HepG2 (cell line): ENCODE results near the gene MRPL14. TPM values are rescaled to one million over a fixed set of nuclear protein-coding genes. Genes with fewer than 3 reads are reported as not detected.

ENCODE experiments used
- ARHGAP35 ChIP-seq: sonication (generic); formaldehyde crosslinking; IDR thresholded peaks from 2 replicates; pipeline ENCODE4 v1.9.0; 2022; ENCODE audit warnings: mild to moderate bottlenecking, inconsistent platforms, moderate library complexity, missing genetic modification reagents, borderline replicate concordance
- ELF3 ChIP-seq: IDR thresholded peaks from 2 replicates; pipeline ENCODE4 v1.6.1; 2016; ENCODE audit warnings: missing genetic modification reagents, missing compliant biosample characterization
- GABPB1 ChIP-seq: IDR thresholded peaks from 2 replicates; pipeline ENCODE4 v1.6.1; 2016; ENCODE audit warnings: mild to moderate bottlenecking, missing genetic modification reagents, moderate library complexity, missing compliant biosample characterization
- GPN1 ChIP-seq: sonication (generic); formaldehyde crosslinking; IDR thresholded peaks from 2 replicates; pipeline ENCODE4 v1.5.1; 2020; ENCODE audit warnings: missing genetic modification reagents, borderline replicate concordance
- HNF1B ChIP-seq: sonication (generic); formaldehyde crosslinking; IDR thresholded peaks from 2 replicates; pipeline ENCODE4 v1.5.1; 2020; ENCODE audit warnings: mild to moderate bottlenecking, moderate library complexity, missing genetic modification reagents
- KDM2A ChIP-seq: sonication (generic); formaldehyde crosslinking; IDR thresholded peaks from 2 replicates; pipeline ENCODE4 v1.4.0; 2020; ENCODE audit warnings: low read depth, missing genetic modification reagents, borderline replicate concordance
- KDM4B ChIP-seq: sonication (generic); formaldehyde crosslinking; IDR thresholded peaks from 2 replicates; pipeline ENCODE4 v1.4.0; 2020; ENCODE audit warnings: missing genetic modification reagents
- KLF13 ChIP-seq: sonication (generic); formaldehyde crosslinking; IDR thresholded peaks from 2 replicates; pipeline ENCODE4 v1.4.0; 2020; ENCODE audit warnings: mild to moderate bottlenecking, missing genetic modification reagents
- LCORL ChIP-seq, 2 experiments: fragments of 450-650 bp in 1 of 2; sonication (generic) in 1 of 2; formaldehyde crosslinking in 1 of 2; IDR thresholded peaks; 2 replicates each; pipeline versions ENCODE4 v1.5.0 to v1.6.1; 2017 to 2020; ENCODE audit warnings: antibody characterized with exemption in 1 of 2, missing genetic modification reagents in 1 of 2
- MIER3 ChIP-seq: IDR thresholded peaks from 2 replicates; pipeline ENCODE4 v1.6.1; 2016; ENCODE audit warnings: missing compliant biosample characterization, borderline replicate concordance
- NFE2 ChIP-seq: sonication (generic); formaldehyde crosslinking; IDR thresholded peaks from 2 replicates; pipeline ENCODE4 v1.4.0; 2020; ENCODE audit warnings: missing genetic modification reagents
- PHB2 ChIP-seq: fragments of 450-650 bp; IDR thresholded peaks from 2 replicates; pipeline ENCODE4 v1.6.1; 2018; ENCODE audit not compliant: partially characterized antibody
- PHF20 ChIP-seq: sonication (generic); formaldehyde crosslinking; IDR thresholded peaks from 2 replicates; pipeline ENCODE4 v1.5.0; 2020; ENCODE audit warnings: mild to moderate bottlenecking, missing genetic modification reagents
- POLR2AphosphoS5 ChIP-seq: IDR thresholded peaks from 2 replicates; pipeline ENCODE4 v1.6.1; 2012; ENCODE audit warnings: low read depth, low read length
- PPARG ChIP-seq: conservative IDR thresholded peaks from 2 replicates; pipeline ENCODE4 v1.6.1; 2016; ENCODE audit warnings: missing biosample characterization, missing genetic modification reagents
- RFXAP ChIP-seq: sonication (generic); formaldehyde crosslinking; IDR thresholded peaks from 2 replicates; pipeline ENCODE4 v1.4.0; 2020; ENCODE audit warnings: missing genetic modification reagents, borderline replicate concordance
- TBP ChIP-seq: sonication (generic); formaldehyde crosslinking; IDR thresholded peaks from 2 replicates; pipeline ENCODE4 v1.5.0; 2020; ENCODE audit warnings: missing genetic modification reagents
- THAP8 ChIP-seq: sonication (generic); formaldehyde crosslinking; IDR thresholded peaks from 2 replicates; pipeline ENCODE4 v1.5.1; 2020; ENCODE audit warnings: missing genetic modification reagents, mild to moderate bottlenecking, borderline replicate concordance
- ZBTB7B ChIP-seq: sonication (generic); formaldehyde crosslinking; IDR thresholded peaks from 2 replicates; pipeline ENCODE4 v1.4.0; 2020; ENCODE audit warnings: missing genetic modification reagents
- ZMYM2 ChIP-seq: sonication (generic); formaldehyde crosslinking; IDR thresholded peaks from 2 replicates; pipeline ENCODE4 v1.8.0; 2022; ENCODE audit warnings: mild to moderate bottlenecking, missing genetic modification reagents
- ZNF10 ChIP-seq: sonication (generic); formaldehyde crosslinking; IDR thresholded peaks from 2 replicates; pipeline ENCODE4 v1.4.0; 2020; ENCODE audit warnings: mild to moderate bottlenecking, low read depth, missing genetic modification reagents, borderline replicate concordance
- ZNF329 ChIP-seq: sonication (generic); formaldehyde crosslinking; IDR thresholded peaks from 2 replicates; pipeline ENCODE4 v1.9.0; 2021; ENCODE audit warnings: low read depth, mild to moderate bottlenecking, missing genetic modification reagents
- ZNF33B ChIP-seq: sonication (generic); formaldehyde crosslinking; IDR thresholded peaks from 2 replicates; pipeline ENCODE4 v1.5.1; 2020; ENCODE audit warnings: mild to moderate bottlenecking, missing genetic modification reagents
- ZNF350 ChIP-seq: sonication (generic); formaldehyde crosslinking; IDR thresholded peaks from 2 replicates; pipeline ENCODE4 v1.4.0; 2020; ENCODE audit warnings: mild to moderate bottlenecking, low read depth, missing genetic modification reagents, borderline replicate concordance
- ZNF569 ChIP-seq: sonication (generic); formaldehyde crosslinking; IDR thresholded peaks from 2 replicates; pipeline ENCODE4 v1.5.0; 2020; ENCODE audit warnings: mild to moderate bottlenecking, missing genetic modification reagents, moderate library complexity, borderline replicate concordance
- ZNF605 ChIP-seq: sonication (generic); formaldehyde crosslinking; IDR thresholded peaks from 2 replicates; pipeline ENCODE4 v1.8.0; 2022; ENCODE audit warnings: mild to moderate bottlenecking, missing genetic modification reagents
- ZNF75D ChIP-seq: sonication (generic); formaldehyde crosslinking; IDR thresholded peaks from 2 replicates; pipeline ENCODE4 v1.8.1; 2023; ENCODE audit warnings: missing genetic modification reagents, mild to moderate bottlenecking, borderline replicate concordance
- ZNF772 ChIP-seq: sonication (generic); formaldehyde crosslinking; IDR thresholded peaks from 2 replicates; pipeline ENCODE4 v1.5.0; 2020; ENCODE audit warnings: mild to moderate bottlenecking, missing genetic modification reagents
- ZNF788 ChIP-seq: sonication (generic); formaldehyde crosslinking; IDR thresholded peaks from 2 replicates; pipeline ENCODE4 v1.5.0; 2020; ENCODE audit warnings: mild to moderate bottlenecking, missing genetic modification reagents, borderline replicate concordance
- ZNF850 ChIP-seq: sonication (generic); formaldehyde crosslinking; conservative IDR thresholded peaks from 2 replicates; pipeline ENCODE4 v1.9.0; 2021; ENCODE audit warnings: mild to moderate bottlenecking, missing genetic modification reagents
- polyA plus RNA-seq, 8 experiments: library from polyadenylated mRNA; depleted of rRNA in 3 of 8; stranded (reverse) in 7 of 8; unstranded in 1 of 8; fragments of >200 nt; fragmentation: Illumina TruSeq in 4 of 8; extraction: Trizol in 4 of 8; gene quantifications; 2 replicates each; pipeline versions ENCODE4 v1.2.1 to v1.2.3, GENCODE V29; 2011 to 2016; ENCODE audit warnings: low read depth in 4 of 8, missing spikeins in 1 of 8, mixed read lengths in 1 of 8; ENCODE audit not compliant: insufficient read depth in 1 of 8
- total RNA-seq, 5 experiments: library from RNA; depleted of rRNA; stranded (reverse); fragments of >200 nt; fragmentation: Illumina TruSeq; extraction: Trizol; gene quantifications; 2 replicates each; pipeline ENCODE4 v1.2.3, GENCODE V29; 2016; ENCODE audit warnings: low read depth in 1 of 5

Gene MRPL14
- total and polyA plus RNA-seq, 2 of the 13 experiments (the other 11 are each of a cell fraction or from before 2014, with no cell fraction given): 157 to 178 TPM

- TF ChIP-seq ZNF33B (CRISPR knock-in tag) (peak; percentile 40; the same call in 1 of the 2 replicates), ELF3 (peak; percentile 61; the same call in 1 of the 2 replicates), GPN1 (CRISPR knock-in tag) (no peak), PHF20 (no peak), ZNF850 (no peak), PPARG (CRISPR knock-in tag) (peak; percentile 68), ZNF569 (CRISPR knock-in tag) (no peak), ARHGAP35 (CRISPR knock-in tag) (peak; percentile 80; the same call in 1 of the 2 replicates), POLR2AphosphoS5 (no peak), HNF1B (CRISPR knock-in tag) (peak; percentile 78), ZNF350 (peak; percentile 75), LCORL (IDR thresholded peaks at IDR 0.05) (no peak), LCORL (CRISPR knock-in tag; IDR thresholded peaks at IDR 0.05) (peak; percentile 72; the same call in 1 of the 2 replicates), KDM2A (peak; percentile 94), ZNF10 (no peak), ZBTB7B (CRISPR knock-in tag) (peak; percentile 49; the same call in 1 of the 2 replicates), TBP (no peak), ZNF788 (peak; percentile 89; the same call in 1 of the 2 replicates), MIER3 (CRISPR knock-in tag) (peak; percentile 75; the same call in 1 of the 2 replicates), GABPB1 (peak; percentile 73; the same call in 1 of the 2 replicates), RFXAP (no peak), ZNF605 (CRISPR knock-in tag) (no peak), THAP8 (no peak), ZMYM2 (CRISPR knock-in tag) (no peak), ZNF75D (CRISPR knock-in tag) (no peak), NFE2 (no peak), PHB2 (no peak), KDM4B (CRISPR knock-in tag) (peak; percentile 67; the same call in 1 of the 2 replicates), ZNF329 (CRISPR knock-in tag) (no peak), KLF13 (CRISPR knock-in tag) (no peak), ZNF772 (CRISPR knock-in tag) (peak; percentile 41; the same call in 1 of the 2 replicates)
Measured at GRCh38 chr6:44151348-44152108, 24.3 kb upstream of the MRPL14 start (continued).
